HUES48 (cell line): ENCODE results near the gene ZNF519.

Source experiments
- H3K27ac ChIP-seq: one replicate; pipeline ENCODE4 v1.7.0; 2013; ENCODE audit warnings: low read depth, low read length, inconsistent platforms
- H3K27me3 ChIP-seq: 2 replicates; pipeline ENCODE4 v1.6.1; 2013; ENCODE audit warnings: mild to moderate bottlenecking, low read length; ENCODE audit not compliant: control insufficient read depth, insufficient read depth
- H3K36me3 ChIP-seq: 2 replicates; pipeline ENCODE4 v1.6.1; 2013; ENCODE audit warnings: low read length; ENCODE audit not compliant: control insufficient read depth, insufficient read depth
- H3K4me1 ChIP-seq: 2 replicates; pipeline ENCODE4 v1.6.1; 2013; ENCODE audit warnings: mild to moderate bottlenecking, low read length; ENCODE audit not compliant: control insufficient read depth, insufficient read depth
- H3K4me3 ChIP-seq: 2 replicates; pipeline ENCODE4 v1.5.1; 2013; ENCODE audit warnings: mild to moderate bottlenecking, low read depth, low read length
- H3K9ac ChIP-seq: 2 replicates; pipeline ENCODE4 v1.6.1; 2013; ENCODE audit warnings: mild to moderate bottlenecking, low read depth, low read length, moderate library complexity
- H3K9me3 ChIP-seq: 2 replicates; pipeline ENCODE4 v1.6.1; 2013; ENCODE audit warnings: low read length; ENCODE audit not compliant: control insufficient read depth, insufficient read depth

Gene ZNF519

GRCh38 chr18:14122097-14122496 is 10.1 kb downstream of the ZNF519 start:
- Histone ChIP-seq H3K27me3 (no peaks in the 10 kb centered on the region), H3K4me3 (no peak overlapping the region), H3K9ac (no peak overlapping the region), H3K36me3 (peaks cover 41% of the 10 kb centered on the region), H3K4me1 (peaks cover 10% of the 10 kb centered on the region), H3K9me3 (no peaks in the 10 kb centered on the region), H3K27ac (no peak overlapping the region)

- H3K9me3 ChIP-seq: peaks cover 3% of the 10 kb centered on the region; the same call in 1 of the 2 replicates
- no peak overlapping the region for H3K9ac ChIP-seq
- no peak overlapping the region for H3K4me3 ChIP-seq
- peaks cover 10% of the 10 kb centered on the region for H3K4me1 ChIP-seq
- no peaks in the 10 kb centered on the region for H3K27me3 ChIP-seq
- no peak overlapping the region for H3K27ac ChIP-seq
- peaks cover 41% of the 10 kb centered on the region for H3K36me3 ChIP-seq
These were observed 11.3 kb downstream of the ZNF519 start for GRCh38 chr18:14120926-14121325.

- H3K4me1 ChIP-seq: no peaks in the 10 kb centered on the region
- no peak overlapping the region for H3K4me3 ChIP-seq
- H3K9ac ChIP-seq: no peak overlapping the region
- peaks cover 3% of the 10 kb centered on the region; the same call in 1 of the 2 replicates for H3K9me3 ChIP-seq
- H3K27me3 ChIP-seq: no peaks in the 10 kb centered on the region
- no peak overlapping the region for H3K27ac ChIP-seq
- H3K36me3 ChIP-seq: peaks cover 32% of the 10 kb centered on the region
These were observed 14.6 kb downstream of the ZNF519 start for GRCh38 chr18:14117606-14118005.

- Histone ChIP-seq H3K36me3 (peaks cover 30% of the 10 kb centered on the region), H3K4me3 (no peak overlapping the region; the same call in 1 of the 2 replicates), H3K27ac (no peak overlapping the region), H3K27me3 (no peaks in the 10 kb centered on the region), H3K9me3 (peaks cover 75% of the 10 kb centered on the region), H3K9ac (no peak overlapping the region), H3K4me1 (no peaks in the 10 kb centered on the region)
These were observed 25.3 kb downstream of the ZNF519 start for GRCh38 chr18:14106906-14107305.

GRCh38 chr18:14104906-14105748 is 27.1 kb downstream of the ZNF519 start:
- H3K27ac ChIP-seq: no peak overlapping the region
- peaks cover 42% of the 10 kb centered on the region for H3K36me3 ChIP-seq
- no peak overlapping the region for H3K9ac ChIP-seq
- no peak overlapping the region for H3K4me3 ChIP-seq
- H3K4me1 ChIP-seq: no peaks in the 10 kb centered on the region
- peaks cover 76% of the 10 kb centered on the region for H3K9me3 ChIP-seq
- H3K27me3 ChIP-seq: no peaks in the 10 kb centered on the region

GRCh38 chr18:14104201-14104600 is 28.0 kb downstream of the ZNF519 start:
- Histone ChIP-seq H3K36me3 (peaks cover 46% of the 10 kb centered on the region), H3K4me3 (peak overlapping the region; percentile 21; the same call in 1 of the 2 replicates), H3K27me3 (no peaks in the 10 kb centered on the region), H3K9ac (no peak overlapping the region), H3K9me3 (peaks cover 70% of the 10 kb centered on the region), H3K27ac (no peak overlapping the region), H3K4me1 (no peaks in the 10 kb centered on the region)

GRCh38 chr18:14100503-14101286 is 31.5 kb downstream of the ZNF519 start:
- no peaks in the 10 kb centered on the region for H3K4me1 ChIP-seq

GRCh38 chr18:14098428-14098827 is 33.8 kb downstream of the ZNF519 start:
- H3K9ac ChIP-seq: no peak overlapping the region
- H3K9me3 ChIP-seq: peaks cover 26% of the 10 kb centered on the region
- no peaks in the 10 kb centered on the region for H3K4me1 ChIP-seq
- H3K27me3 ChIP-seq: no peaks in the 10 kb centered on the region
- no peak overlapping the region for H3K4me3 ChIP-seq
- H3K27ac ChIP-seq: no peak overlapping the region
- peaks cover 34% of the 10 kb centered on the region for H3K36me3 ChIP-seq

More at GRCh38 chr18:14100503-14101286, 31.5 kb downstream of the ZNF519 start:
- Histone ChIP-seq H3K9ac (no peak overlapping the region), H3K36me3 (peaks cover 41% of the 10 kb centered on the region), H3K9me3 (peaks cover 44% of the 10 kb centered on the region), H3K27me3 (no peaks in the 10 kb centered on the region), H3K27ac (no peak overlapping the region), H3K4me3 (no peak overlapping the region)

GRCh38 chr18:14097761-14098160 is 34.5 kb downstream of the ZNF519 start:
- H3K4me1 ChIP-seq: no peaks in the 10 kb centered on the region
- no peak overlapping the region for H3K27ac ChIP-seq
- peaks cover 34% of the 10 kb centered on the region for H3K36me3 ChIP-seq
- peaks cover 19% of the 10 kb centered on the region; the same call in 1 of the 2 replicates for H3K9me3 ChIP-seq
- no peak overlapping the region for H3K4me3 ChIP-seq
- no peak overlapping the region for H3K9ac ChIP-seq
- H3K27me3 ChIP-seq: no peaks in the 10 kb centered on the region

- Histone ChIP-seq H3K9ac (no peak overlapping the region), H3K4me3 (no peak overlapping the region), H3K27me3 (no peaks in the 10 kb centered on the region), H3K27ac (no peak overlapping the region), H3K9me3 (0 out of 2 replicates have a peak, but pooled peaks cover 4% of the 10 kb centered on the region), H3K36me3 (peaks cover 17% of the 10 kb centered on the region), H3K4me1 (no peaks in the 10 kb centered on the region)
These were observed 38.8 kb downstream of the ZNF519 start for GRCh38 chr18:14093307-14093915.
